Body of pancreas (tissue), 4 donors: Measurements from ENCODE around the gene DAPK1.

Experiments
- POLR2A ChIP-seq, 3 donors: fragments of 450-650 bp; IDR thresholded peaks; one replicate each; pipeline ENCODE4 v1.6.1; 2016; ENCODE audit warnings: antibody characterized with exemption in 3 of 3, mild to moderate bottlenecking in 2 of 3
- TF ChIP-seq, protein P1 (sequence below), 7 experiments: fragments of 450-650 bp in 4 of 7; fragments of 200-600 bp in 3 of 7; sonication (generic) in 3 of 7; IDR thresholded peaks; one replicate each; pipeline ENCODE4 v1.5.1; 2016 to 2019; ENCODE audit warnings: antibody characterized with exemption in 7 of 7

DNA sequence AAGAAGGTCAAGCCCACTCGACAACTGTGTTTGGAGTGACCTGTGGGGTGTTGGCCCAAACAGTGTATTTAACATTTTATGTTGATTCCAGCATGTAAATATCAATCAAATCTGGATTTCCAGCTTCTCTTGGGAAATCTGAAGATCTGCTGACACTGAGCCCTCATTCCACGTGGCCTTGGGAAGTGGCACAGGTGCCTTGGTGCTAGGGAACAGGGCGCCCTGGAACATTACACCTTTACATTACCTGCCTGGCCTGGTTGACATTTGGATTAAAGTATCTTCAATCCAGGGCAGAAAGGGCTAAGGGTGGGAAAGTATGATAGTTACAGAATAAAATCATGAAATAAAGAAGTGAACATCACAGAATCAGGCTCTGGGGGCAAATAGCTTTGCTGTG lies 143.4 kb downstream of the DAPK1 start:
- TF ChIP-seq, protein P1, sequence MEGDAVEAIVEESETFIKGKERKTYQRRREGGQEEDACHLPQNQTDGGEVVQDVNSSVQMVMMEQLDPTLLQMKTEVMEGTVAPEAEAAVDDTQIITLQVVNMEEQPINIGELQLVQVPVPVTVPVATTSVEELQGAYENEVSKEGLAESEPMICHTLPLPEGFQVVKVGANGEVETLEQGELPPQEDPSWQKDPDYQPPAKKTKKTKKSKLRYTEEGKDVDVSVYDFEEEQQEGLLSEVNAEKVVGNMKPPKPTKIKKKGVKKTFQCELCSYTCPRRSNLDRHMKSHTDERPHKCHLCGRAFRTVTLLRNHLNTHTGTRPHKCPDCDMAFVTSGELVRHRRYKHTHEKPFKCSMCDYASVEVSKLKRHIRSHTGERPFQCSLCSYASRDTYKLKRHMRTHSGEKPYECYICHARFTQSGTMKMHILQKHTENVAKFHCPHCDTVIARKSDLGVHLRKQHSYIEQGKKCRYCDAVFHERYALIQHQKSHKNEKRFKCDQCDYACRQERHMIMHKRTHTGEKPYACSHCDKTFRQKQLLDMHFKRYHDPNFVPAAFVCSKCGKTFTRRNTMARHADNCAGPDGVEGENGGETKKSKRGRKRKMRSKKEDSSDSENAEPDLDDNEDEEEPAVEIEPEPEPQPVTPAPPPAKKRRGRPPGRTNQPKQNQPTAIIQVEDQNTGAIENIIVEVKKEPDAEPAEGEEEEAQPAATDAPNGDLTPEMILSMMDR (IDR thresholded peaks at IDR 0.05): no peak
- TF ChIP-seq POLR2A (IDR thresholded peaks at IDR 0.05): no peak
